Trophoblast cell (in vitro differentiated cells and primary cell): Measurements from ENCODE around the gene UBL4A.

Source experiments
- DNase-seq, 2 donors: peaks; one replicate each; pipeline ENCODE4 v3.0.0-alpha.2; 2016
- H2AFZ ChIP-seq: 2 replicates; pipeline ENCODE4 v1.6.1; 2013; ENCODE audit warnings: low read length, moderate library complexity, mild to moderate bottlenecking; ENCODE audit not compliant: insufficient read depth, poor library complexity
- H2AK5ac ChIP-seq: 2 replicates; pipeline ENCODE4 v1.6.1; 2013; ENCODE audit warnings: mild to moderate bottlenecking, low read length
- H2BK120ac ChIP-seq: 2 replicates; pipeline ENCODE4 v1.6.1; 2013; ENCODE audit warnings: low read length, mild to moderate bottlenecking, moderate library complexity; ENCODE audit not compliant: insufficient read depth, poor library complexity
- H2BK12ac ChIP-seq: 2 replicates; pipeline ENCODE4 v1.6.1; 2013; ENCODE audit warnings: mild to moderate bottlenecking, low read length, moderate library complexity
- H2BK5ac ChIP-seq: 2 replicates; pipeline ENCODE4 v1.6.1; 2013; ENCODE audit warnings: low read length, low read depth, moderate library complexity, mild to moderate bottlenecking; ENCODE audit not compliant: poor library complexity
- H3K14ac ChIP-seq: 2 replicates; pipeline ENCODE4 v1.6.1; 2013; ENCODE audit warnings: mild to moderate bottlenecking, low read length
- H3K18ac ChIP-seq: 2 replicates; pipeline ENCODE4 v1.6.1; 2013; ENCODE audit warnings: mild to moderate bottlenecking, low read length
- H3K23ac ChIP-seq: 2 replicates; pipeline ENCODE4 v1.6.1; 2013; ENCODE audit warnings: low read length
- H3K27ac ChIP-seq: 2 replicates; pipeline ENCODE4 v1.5.1; 2013; ENCODE audit warnings: low read depth, mild to moderate bottlenecking, inconsistent platforms, low read length, moderate library complexity
- H3K27me3 ChIP-seq: 2 replicates; pipeline ENCODE4 v1.6.1; 2013; ENCODE audit warnings: inconsistent platforms, mild to moderate bottlenecking, low read length, moderate library complexity; ENCODE audit not compliant: insufficient read depth
- H3K36me3 ChIP-seq, 2 experiments: 1 replicate in 1 of 2; 2 replicates in 1 of 2; pipeline ENCODE4 v1.6.1; 2013; ENCODE audit warnings: low read length in 2 of 2, mild to moderate bottlenecking in 2 of 2, moderate library complexity in 1 of 2; ENCODE audit not compliant: insufficient read depth in 2 of 2, control insufficient read depth in 1 of 2
- H3K4ac ChIP-seq: 2 replicates; pipeline ENCODE4 v1.6.1; 2013; ENCODE audit warnings: low read depth, mild to moderate bottlenecking, low read length, moderate library complexity
- H3K4me1 ChIP-seq, 2 experiments: 1 replicate in 1 of 2; 2 replicates in 1 of 2; pipeline ENCODE4 v1.6.1; 2013; ENCODE audit warnings: low read length in 2 of 2, mild to moderate bottlenecking in 2 of 2, moderate library complexity in 1 of 2; ENCODE audit not compliant: insufficient read depth in 2 of 2, control insufficient read depth in 1 of 2
- H3K4me2 ChIP-seq: 2 replicates; pipeline ENCODE4 v1.6.1; 2013; ENCODE audit warnings: inconsistent platforms, mild to moderate bottlenecking, low read length, moderate library complexity
- H3K4me3 ChIP-seq: 2 replicates; pipeline ENCODE4 v1.5.1; 2013; ENCODE audit warnings: mild to moderate bottlenecking, low read depth, low read length, inconsistent platforms
- H3K79me1 ChIP-seq: one replicate; pipeline ENCODE4 v1.6.1; 2013; ENCODE audit warnings: low read length
- H3K79me2 ChIP-seq: 2 replicates; pipeline ENCODE4 v1.6.1; 2013; ENCODE audit warnings: low read length, mild to moderate bottlenecking; ENCODE audit not compliant: control insufficient read depth, insufficient read depth, poor library complexity
- H3K9ac ChIP-seq: 2 replicates; pipeline ENCODE4 v1.6.1; 2013; ENCODE audit warnings: mild to moderate bottlenecking, low read length
- H3K9me3 ChIP-seq: 2 replicates; pipeline ENCODE4 v1.6.1; 2013; ENCODE audit warnings: low read depth, mild to moderate bottlenecking, control low read depth, inconsistent platforms, low read length; ENCODE audit not compliant: insufficient read depth
- H4K12ac ChIP-seq: 2 replicates; pipeline ENCODE4 v1.6.1; 2013; ENCODE audit warnings: low read depth, mild to moderate bottlenecking, low read length, moderate library complexity
- H4K8ac ChIP-seq: 2 replicates; pipeline ENCODE4 v1.6.1; 2013; ENCODE audit warnings: low read depth, mild to moderate bottlenecking, low read length, moderate library complexity
- H4K91ac ChIP-seq: one replicate; pipeline ENCODE4 v1.6.1; 2013; ENCODE audit warnings: low read depth, mild to moderate bottlenecking, low read length, moderate library complexity
- WGBS: extraction: QIAGEN DNeasy Blood & Tissue Kit; methylation state at CpG from one replicate; pipeline ENCODE4 v1.1.7; 2013; ENCODE audit warnings: missing lambda C conversion rate; ENCODE audit not compliant: insufficient read length, insufficient coverage; ENCODE audit errors: extremely low coverage; 5-methylcytosine and 5-hydroxymethylcytosine counted together

The UBL4A gene

GRCh38 chrX:154473683-154474082 lies 12.7 kb downstream of the UBL4A start:
- no peak overlapping the region for H2BK120ac ChIP-seq
- H3K9me3 ChIP-seq, result no peaks in the 10 kb centered on the region
- no peak overlapping the region for H2BK5ac ChIP-seq
- H3K27ac ChIP-seq, result no peak overlapping the region
- no peaks in the 10 kb centered on the region for H3K27me3 ChIP-seq
- DNase-seq, result no peak
- no peak overlapping the region for H2BK12ac ChIP-seq
- no peak overlapping the region for H4K12ac ChIP-seq
- no peaks in the 10 kb centered on the region for H3K79me2 ChIP-seq
- WGBS, result no CpG with 5 or more reads among the region's 7 CpGs
- no peak overlapping the region for H3K9ac ChIP-seq
- no peak overlapping the region for H3K23ac ChIP-seq
- no peak overlapping the region for H4K91ac ChIP-seq
- no peak overlapping the region for H3K4me2 ChIP-seq
- no peak overlapping the region for H3K14ac ChIP-seq
- H3K18ac ChIP-seq, result no peak overlapping the region
- no peaks in the 10 kb centered on the region for H3K79me1 ChIP-seq
- peaks cover 52 to 54% of the 10 kb centered on the region in 2 experiments for H3K36me3 ChIP-seq
- peaks cover 0 to 3% of the 10 kb centered on the region in 2 experiments for H3K4me1 ChIP-seq
- H2AK5ac ChIP-seq, result no peak overlapping the region
- no peak overlapping the region for H2AFZ ChIP-seq
- H3K4me3 ChIP-seq, result no peak overlapping the region
- H3K4ac ChIP-seq, result no peak overlapping the region
- no peak overlapping the region for H4K8ac ChIP-seq

- no peak overlapping the region for H4K12ac ChIP-seq
- no peaks in the 10 kb centered on the region for H3K79me2 ChIP-seq
- H3K4ac ChIP-seq, result no peak overlapping the region
- H3K4me3 ChIP-seq, result no peak overlapping the region
- H2BK120ac ChIP-seq, result no peak overlapping the region
- H3K79me1 ChIP-seq, result no peaks in the 10 kb centered on the region
- H2BK5ac ChIP-seq, result no peak overlapping the region
- no peak overlapping the region for H3K23ac ChIP-seq
- no peak overlapping the region for H3K27ac ChIP-seq
- no CpG with 5 or more reads among the region's 28 CpGs for WGBS
- H3K36me3 ChIP-seq, result peaks cover 59 to 62% of the 10 kb centered on the region in 2 experiments
- H2AK5ac ChIP-seq, result no peak overlapping the region
- no peak overlapping the region for H3K14ac ChIP-seq
- no peak overlapping the region for H3K4me2 ChIP-seq
- no peak overlapping the region for H2AFZ ChIP-seq
- H3K27me3 ChIP-seq, result no peaks in the 10 kb centered on the region
- no peak for DNase-seq
- no peaks in the 10 kb centered on the region for H3K4me1 ChIP-seq
- no peaks in the 10 kb centered on the region for H3K9me3 ChIP-seq
- H3K18ac ChIP-seq, result no peak overlapping the region
- H2BK12ac ChIP-seq, result no peak overlapping the region
- no peak overlapping the region for H4K91ac ChIP-seq
- H3K9ac ChIP-seq, result no peak overlapping the region
- no peak overlapping the region for H4K8ac ChIP-seq
Measured at GRCh38 chrX:154472685-154473632, 13.5 kb downstream of the UBL4A start.

GRCh38 chrX:154471839-154472684 lies 14.4 kb downstream of the UBL4A start:
- no CpG with 5 or more reads among the region's 23 CpGs for WGBS
- Histone ChIP-seq H3K79me1 (no peaks in the 10 kb centered on the region), H3K79me2 (no peaks in the 10 kb centered on the region), H4K8ac (no peak overlapping the region), H3K14ac (no peak overlapping the region), H2BK120ac (no peak overlapping the region), H3K4me2 (no peak overlapping the region), H3K4me1 (no peaks in the 10 kb centered on the region), H3K27ac (no peak overlapping the region), H4K91ac (no peak overlapping the region), H3K18ac (no peak overlapping the region), H2AK5ac (no peak overlapping the region), H3K27me3 (no peaks in the 10 kb centered on the region), H2BK5ac (no peak overlapping the region), H2BK12ac (no peak overlapping the region), H3K36me3 (peaks cover 67 to 70% of the 10 kb centered on the region in 2 experiments), H3K4ac (no peak overlapping the region), H2AFZ (no peak overlapping the region), H3K4me3 (no peak overlapping the region), H3K9me3 (no peaks in the 10 kb centered on the region), H3K9ac (no peak overlapping the region), H4K12ac (no peak overlapping the region), H3K23ac (no peak overlapping the region)
- DNase-seq, result no peak

GRCh38 chrX:154470914-154471568 lies 15.4 kb downstream of the UBL4A start:
- H3K27ac ChIP-seq, result no peak overlapping the region
- no peaks in the 10 kb centered on the region for H3K4me1 ChIP-seq
- H3K18ac ChIP-seq, result no peak overlapping the region
- no peak overlapping the region for H3K14ac ChIP-seq
- no peak overlapping the region for H2BK5ac ChIP-seq
- no peaks in the 10 kb centered on the region for H3K9me3 ChIP-seq
- H2AFZ ChIP-seq, result no peak overlapping the region
- peaks cover 77 to 78% of the 10 kb centered on the region in 2 experiments for H3K36me3 ChIP-seq
- H3K23ac ChIP-seq, result no peak overlapping the region
- DNase-seq, result no peak
- no peak overlapping the region for H4K91ac ChIP-seq
- no peak overlapping the region for H2BK12ac ChIP-seq
- H4K8ac ChIP-seq, result no peak overlapping the region
- no peak overlapping the region for H3K9ac ChIP-seq
- no peaks in the 10 kb centered on the region for H3K79me2 ChIP-seq
- H3K4ac ChIP-seq, result no peak overlapping the region
- no CpG with 5 or more reads among the region's 23 CpGs for WGBS
- no peaks in the 10 kb centered on the region for H3K27me3 ChIP-seq
- no peak overlapping the region for H2BK120ac ChIP-seq
- H3K79me1 ChIP-seq, result no peaks in the 10 kb centered on the region
- H2AK5ac ChIP-seq, result no peak overlapping the region
- H3K4me3 ChIP-seq, result no peak overlapping the region
- H3K4me2 ChIP-seq, result no peak overlapping the region
- no peak overlapping the region for H4K12ac ChIP-seq
